ENCODE results near the gene MYO7B.

DNA sequence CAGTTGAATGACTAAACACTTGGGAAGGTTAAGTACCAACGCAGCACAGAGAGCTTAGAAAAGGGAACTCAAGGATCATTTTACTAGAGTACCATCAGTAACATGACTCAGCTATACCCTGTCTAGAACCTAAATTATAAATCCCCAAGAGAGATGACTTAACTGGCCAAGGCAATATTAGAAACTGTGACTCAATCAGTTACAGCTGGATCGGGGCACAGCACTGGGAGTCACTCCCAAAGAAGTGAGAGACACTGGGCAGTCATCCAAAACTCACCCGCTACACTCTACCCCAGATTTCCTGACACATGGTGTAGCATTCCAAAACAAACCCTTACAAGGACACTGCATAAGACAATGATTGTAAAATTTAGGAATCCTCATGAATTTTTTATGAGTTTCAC, 26.9 kb upstream of the MYO7B start:
- TF ChIP-seq POLR2A (IDR thresholded peaks at IDR 0.05): no peak
- TF ChIP-seq, protein P1, sequence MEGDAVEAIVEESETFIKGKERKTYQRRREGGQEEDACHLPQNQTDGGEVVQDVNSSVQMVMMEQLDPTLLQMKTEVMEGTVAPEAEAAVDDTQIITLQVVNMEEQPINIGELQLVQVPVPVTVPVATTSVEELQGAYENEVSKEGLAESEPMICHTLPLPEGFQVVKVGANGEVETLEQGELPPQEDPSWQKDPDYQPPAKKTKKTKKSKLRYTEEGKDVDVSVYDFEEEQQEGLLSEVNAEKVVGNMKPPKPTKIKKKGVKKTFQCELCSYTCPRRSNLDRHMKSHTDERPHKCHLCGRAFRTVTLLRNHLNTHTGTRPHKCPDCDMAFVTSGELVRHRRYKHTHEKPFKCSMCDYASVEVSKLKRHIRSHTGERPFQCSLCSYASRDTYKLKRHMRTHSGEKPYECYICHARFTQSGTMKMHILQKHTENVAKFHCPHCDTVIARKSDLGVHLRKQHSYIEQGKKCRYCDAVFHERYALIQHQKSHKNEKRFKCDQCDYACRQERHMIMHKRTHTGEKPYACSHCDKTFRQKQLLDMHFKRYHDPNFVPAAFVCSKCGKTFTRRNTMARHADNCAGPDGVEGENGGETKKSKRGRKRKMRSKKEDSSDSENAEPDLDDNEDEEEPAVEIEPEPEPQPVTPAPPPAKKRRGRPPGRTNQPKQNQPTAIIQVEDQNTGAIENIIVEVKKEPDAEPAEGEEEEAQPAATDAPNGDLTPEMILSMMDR (IDR thresholded peaks at IDR 0.05 in 8 of 11, conservative IDR thresholded peaks at IDR 0.05 in 3 of 11): no peak
